ENCODE results near the gene REXO5.

DNA sequence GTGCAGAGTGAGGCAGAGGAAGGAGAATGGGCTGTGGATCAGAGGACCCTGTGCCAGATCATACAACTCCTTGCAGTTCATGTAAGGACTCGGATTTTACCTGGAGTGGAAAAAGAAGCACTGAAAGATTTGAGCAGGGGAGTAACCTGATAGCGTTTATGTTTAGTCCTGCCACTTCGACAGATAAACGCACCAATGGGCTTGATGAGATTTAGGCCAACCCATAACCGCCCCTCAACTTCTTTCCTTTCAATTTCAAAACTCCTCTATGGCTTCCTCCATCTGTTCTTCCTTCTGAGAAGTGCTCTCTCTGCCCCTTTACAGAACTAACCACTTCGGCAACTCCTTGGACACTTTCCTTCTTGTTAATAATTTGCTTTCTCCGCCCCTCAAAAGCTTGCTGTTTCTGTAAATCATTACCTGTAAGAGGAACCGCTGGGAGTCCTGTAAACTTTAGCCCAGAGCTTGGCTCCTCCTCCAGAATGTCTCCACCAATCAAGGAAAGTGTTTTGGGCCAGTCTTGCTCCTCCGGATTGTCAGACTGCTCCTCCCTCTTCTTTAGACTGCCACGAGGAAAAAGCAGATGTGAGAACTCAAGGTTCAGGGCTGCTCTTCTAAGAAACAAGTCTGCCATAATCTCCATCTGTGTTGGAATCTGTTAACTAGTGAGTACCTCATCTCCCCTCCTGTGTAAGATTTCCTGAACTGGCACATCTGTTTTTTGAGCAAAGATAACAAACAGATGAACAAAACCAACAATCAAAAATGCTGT lies 42.7 kb upstream of the REXO5 start, which contains the start of gene ACSM3:
- no peak for TF ChIP-seq POLR2A (IDR thresholded peaks at IDR 0.05)
- TF ChIP-seq, protein P1, sequence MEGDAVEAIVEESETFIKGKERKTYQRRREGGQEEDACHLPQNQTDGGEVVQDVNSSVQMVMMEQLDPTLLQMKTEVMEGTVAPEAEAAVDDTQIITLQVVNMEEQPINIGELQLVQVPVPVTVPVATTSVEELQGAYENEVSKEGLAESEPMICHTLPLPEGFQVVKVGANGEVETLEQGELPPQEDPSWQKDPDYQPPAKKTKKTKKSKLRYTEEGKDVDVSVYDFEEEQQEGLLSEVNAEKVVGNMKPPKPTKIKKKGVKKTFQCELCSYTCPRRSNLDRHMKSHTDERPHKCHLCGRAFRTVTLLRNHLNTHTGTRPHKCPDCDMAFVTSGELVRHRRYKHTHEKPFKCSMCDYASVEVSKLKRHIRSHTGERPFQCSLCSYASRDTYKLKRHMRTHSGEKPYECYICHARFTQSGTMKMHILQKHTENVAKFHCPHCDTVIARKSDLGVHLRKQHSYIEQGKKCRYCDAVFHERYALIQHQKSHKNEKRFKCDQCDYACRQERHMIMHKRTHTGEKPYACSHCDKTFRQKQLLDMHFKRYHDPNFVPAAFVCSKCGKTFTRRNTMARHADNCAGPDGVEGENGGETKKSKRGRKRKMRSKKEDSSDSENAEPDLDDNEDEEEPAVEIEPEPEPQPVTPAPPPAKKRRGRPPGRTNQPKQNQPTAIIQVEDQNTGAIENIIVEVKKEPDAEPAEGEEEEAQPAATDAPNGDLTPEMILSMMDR (IDR thresholded peaks at IDR 0.05) = no peak
